K562 treated with DMSO at 1 percent for 12 hours (cell line): ENCODE results near the gene FMNL1. TPM values are rescaled to one million over a fixed set of nuclear protein-coding genes. Genes with fewer than 3 reads are reported as not detected.

Experiments
- total RNA-seq: library from RNA; unstranded; fragments of 300-600 nt; gene quantifications from 2 replicates; pipeline ENCODE4 v1.2.3, GENCODE V29; 2022; ENCODE audit not compliant: insufficient read depth

Gene FMNL1, protein sequence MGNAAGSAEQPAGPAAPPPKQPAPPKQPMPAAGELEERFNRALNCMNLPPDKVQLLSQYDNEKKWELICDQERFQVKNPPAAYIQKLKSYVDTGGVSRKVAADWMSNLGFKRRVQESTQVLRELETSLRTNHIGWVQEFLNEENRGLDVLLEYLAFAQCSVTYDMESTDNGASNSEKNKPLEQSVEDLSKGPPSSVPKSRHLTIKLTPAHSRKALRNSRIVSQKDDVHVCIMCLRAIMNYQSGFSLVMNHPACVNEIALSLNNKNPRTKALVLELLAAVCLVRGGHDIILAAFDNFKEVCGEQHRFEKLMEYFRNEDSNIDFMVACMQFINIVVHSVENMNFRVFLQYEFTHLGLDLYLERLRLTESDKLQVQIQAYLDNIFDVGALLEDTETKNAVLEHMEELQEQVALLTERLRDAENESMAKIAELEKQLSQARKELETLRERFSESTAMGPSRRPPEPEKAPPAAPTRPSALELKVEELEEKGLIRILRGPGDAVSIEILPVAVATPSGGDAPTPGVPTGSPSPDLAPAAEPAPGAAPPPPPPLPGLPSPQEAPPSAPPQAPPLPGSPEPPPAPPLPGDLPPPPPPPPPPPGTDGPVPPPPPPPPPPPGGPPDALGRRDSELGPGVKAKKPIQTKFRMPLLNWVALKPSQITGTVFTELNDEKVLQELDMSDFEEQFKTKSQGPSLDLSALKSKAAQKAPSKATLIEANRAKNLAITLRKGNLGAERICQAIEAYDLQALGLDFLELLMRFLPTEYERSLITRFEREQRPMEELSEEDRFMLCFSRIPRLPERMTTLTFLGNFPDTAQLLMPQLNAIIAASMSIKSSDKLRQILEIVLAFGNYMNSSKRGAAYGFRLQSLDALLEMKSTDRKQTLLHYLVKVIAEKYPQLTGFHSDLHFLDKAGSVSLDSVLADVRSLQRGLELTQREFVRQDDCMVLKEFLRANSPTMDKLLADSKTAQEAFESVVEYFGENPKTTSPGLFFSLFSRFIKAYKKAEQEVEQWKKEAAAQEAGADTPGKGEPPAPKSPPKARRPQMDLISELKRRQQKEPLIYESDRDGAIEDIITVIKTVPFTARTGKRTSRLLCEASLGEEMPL
- 32.6 and 61.5 TPM in 2 replicates for total RNA-seq

DNA sequence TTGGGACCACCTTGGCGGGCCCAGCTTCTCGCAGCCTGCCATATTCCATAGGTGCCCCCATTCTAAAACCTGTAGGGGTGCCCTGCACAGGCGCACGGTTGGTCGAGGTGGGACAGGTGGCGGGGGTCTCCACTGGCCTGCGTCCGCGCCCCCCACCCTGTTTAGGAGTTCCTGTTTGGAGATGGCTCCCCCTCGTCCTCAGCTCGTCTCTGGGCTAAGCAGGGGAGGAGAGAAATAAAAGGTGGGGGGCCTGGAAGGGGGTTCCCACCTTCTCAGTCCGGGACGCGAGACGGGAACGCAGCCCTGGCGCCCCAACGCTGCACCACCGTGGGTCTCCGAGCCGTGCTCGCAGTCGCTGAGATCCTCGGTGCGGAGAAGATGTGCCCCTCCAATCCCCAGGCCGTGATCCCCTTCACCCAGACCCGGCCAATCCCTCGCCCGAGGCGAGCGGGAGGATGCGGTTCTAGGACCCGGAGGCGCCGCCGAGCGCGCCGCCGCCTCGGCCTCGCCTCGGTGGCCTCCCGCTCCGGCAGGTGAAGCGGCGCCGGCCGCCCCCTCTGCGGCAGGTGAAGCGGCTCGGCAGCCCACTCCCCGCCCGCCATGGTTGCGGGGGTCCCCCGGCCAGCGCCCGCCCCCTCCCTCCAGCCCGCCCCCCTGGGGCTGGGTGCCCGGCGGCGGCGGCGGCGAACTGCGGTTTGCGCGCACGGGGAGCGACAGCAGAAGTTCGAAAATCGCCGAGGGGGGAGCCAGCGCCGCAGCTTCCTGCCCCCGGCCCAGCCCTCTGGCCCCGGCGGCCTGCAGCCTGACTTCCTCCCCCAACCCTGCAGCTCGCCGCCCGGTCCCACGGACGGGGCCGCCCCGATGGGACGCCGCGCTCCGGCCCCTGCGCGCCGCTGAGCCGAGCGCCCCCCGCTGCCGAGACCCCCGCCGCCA, at the start of gene FMNL1:
Gene FMNL1 (plus strand): TSS at position 805 of the 933 bp plus-strand sequence. CDS start 240 bp downstream, outside the sequence.

DNA sequence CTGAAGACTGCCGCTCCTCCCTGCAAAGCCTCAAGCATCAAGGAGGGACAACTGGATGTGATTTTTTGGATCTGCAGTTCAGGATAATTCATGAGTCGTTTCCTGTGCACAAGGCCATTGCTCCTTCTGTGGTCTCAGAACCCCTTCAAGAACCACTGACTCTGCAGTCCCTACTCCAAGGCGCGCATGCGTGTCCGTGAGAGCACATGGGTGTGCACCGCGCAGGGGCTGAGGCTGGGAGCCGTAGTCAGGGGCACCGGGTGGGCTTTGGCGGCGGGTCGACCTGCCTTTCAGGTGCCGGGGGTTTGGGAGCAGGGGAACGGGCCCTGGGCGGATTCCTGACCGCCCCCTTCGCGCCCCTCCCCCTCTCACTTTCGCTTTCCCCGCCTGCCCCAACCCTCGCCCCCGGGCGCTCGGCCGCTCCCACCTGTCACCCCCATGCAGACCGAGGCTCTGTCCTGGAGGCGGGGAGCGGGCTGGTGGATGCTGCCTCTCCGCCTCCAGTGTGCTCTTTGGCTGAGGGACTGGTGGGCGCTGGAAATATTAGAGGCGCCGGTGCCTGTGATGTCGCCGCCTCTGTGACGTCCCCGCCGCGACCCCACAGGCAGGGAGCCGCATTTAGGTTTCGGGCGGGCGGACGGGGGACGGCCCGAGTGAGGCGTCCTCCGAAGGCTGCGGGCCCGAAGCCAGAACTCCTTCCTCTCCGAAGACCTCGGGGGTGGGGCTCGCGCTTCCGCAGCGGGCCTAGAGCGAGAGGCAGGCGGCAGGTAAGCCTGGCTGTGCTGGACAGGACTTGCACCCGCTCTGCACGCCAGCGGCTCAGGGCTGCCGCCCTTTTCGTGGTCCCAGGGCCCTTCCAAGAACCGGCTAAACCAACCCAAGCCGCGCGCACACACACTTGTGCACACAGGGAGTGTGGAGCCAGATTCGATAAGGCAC, 40.2 kb downstream of the FMNL1 start, which contains the start of gene SPATA32:
Gene SPATA32 (minus strand): TSS at position 518 of the 939 bp plus-strand sequence. CDS start 78 bp downstream, at position 440.

Other genes starting within 250 kb of the FMNL1 start
- 34.3 and 53.4 TPM in 2 replicates for gene DCAKD, start 170.3 kb upstream of the FMNL1 start, total RNA-seq
- gene NMT1, start 160.6 kb upstream of the FMNL1 start, total RNA-seq, result 101 and 125 TPM in 2 replicates
- 9.7 and 13.1 TPM in 2 replicates for gene PLCD3, start 89.4 kb upstream of the FMNL1 start, total RNA-seq
- gene ACBD4, start 86.2 kb upstream of the FMNL1 start, total RNA-seq, result 8.4 and 17.7 TPM in 2 replicates
- gene HEXIM1, start 73.4 kb upstream of the FMNL1 start, total RNA-seq, result 21.7 and 39.1 TPM in 2 replicates
- gene HEXIM2, start 60.0 kb upstream of the FMNL1 start, total RNA-seq, result 7.4 and 7.9 TPM in 2 replicates
- not detected in 2 replicates for gene SPATA32, start 40.2 kb downstream of the FMNL1 start, total RNA-seq
- 3.8 and 7.4 TPM in 2 replicates for gene MAP3K14, start 95.1 kb downstream of the FMNL1 start, total RNA-seq
- 3.4 and 8.9 TPM in 2 replicates for gene ARHGAP27, start 211.0 kb downstream of the FMNL1 start, total RNA-seq